NT2/D1 (cell line): ENCODE data around the gene NPFF.

ENCODE experiments used
- YY1 ChIP-seq: IDR thresholded peaks from 2 replicates; pipeline ENCODE4 v1.6.1; 2011; ENCODE audit not compliant: insufficient read length, insufficient read depth
- ZNF274 ChIP-seq: IDR thresholded peaks from 2 replicates; pipeline ENCODE4 v1.6.1; 2011; ENCODE audit warnings: mild to moderate bottlenecking, low read depth, low read length

- TF ChIP-seq ZNF274 (no peak), YY1 (no peak)
Measured at GRCh38 chr12:53461059-53461458, 46.2 kb downstream of the NPFF start.
